ENCODE data around the gene ICOSLG. TPM values are rescaled to one million over a fixed set of nuclear protein-coding genes. Genes with fewer than 3 reads are reported as not detected.
"Not testable (repeated sequence)": the region's sequence is repeated elsewhere in the genome, so short reads cannot be mapped to it uniquely, and the experiment has no call there.

The ICOSLG gene
- total and polyA plus RNA-seq, 4 donors = 0.59 to 3.8 (median 2.3) TPM

DNA sequence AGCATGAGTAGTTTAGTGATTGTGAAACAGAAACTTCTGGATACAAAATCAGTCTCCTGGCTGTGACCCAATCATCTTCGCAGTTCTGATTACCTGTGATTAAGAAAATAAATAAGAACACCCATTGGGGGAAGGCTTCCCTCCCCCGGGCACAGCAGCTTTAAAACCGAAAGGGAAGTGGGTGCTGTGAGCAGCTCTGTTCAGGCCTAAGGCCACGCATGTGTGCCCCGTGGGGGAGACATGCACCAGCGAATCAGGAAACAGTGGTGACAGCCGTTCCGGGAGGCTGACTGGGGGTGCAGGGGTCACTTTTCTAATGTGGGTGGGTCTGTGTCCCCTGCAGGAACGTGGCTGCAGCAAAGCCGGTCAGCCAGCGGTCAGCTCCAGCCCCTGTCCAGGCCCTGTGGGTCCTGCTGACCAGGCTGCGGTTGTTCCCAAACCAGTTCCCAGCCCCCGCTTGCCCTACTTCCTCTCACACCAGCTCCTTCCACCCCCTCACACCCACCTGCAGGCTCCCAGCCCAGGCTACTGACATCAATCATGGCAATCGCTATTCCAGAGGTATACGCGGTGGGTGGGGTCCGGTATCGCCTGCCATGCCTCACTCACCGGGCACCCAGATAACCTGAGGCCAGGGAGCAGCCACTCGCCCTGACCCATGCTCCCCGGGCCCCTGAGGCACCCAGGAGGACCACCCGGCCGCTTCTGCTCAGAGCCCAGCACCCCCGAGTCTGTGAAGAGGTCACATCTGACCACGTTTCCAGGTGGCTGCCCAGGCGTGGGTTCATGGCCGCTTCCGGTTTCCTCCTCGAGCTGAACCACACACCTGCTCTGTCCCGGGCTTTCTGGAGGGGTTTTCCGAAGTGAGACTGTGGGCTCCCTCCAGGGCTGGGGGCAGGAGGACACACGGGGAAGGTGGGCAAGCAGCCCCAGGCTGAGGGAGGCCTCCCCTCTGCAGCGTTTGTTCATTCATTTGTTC, 33.8 kb downstream of the ICOSLG start:
- WGBS (ENCODE audit: insufficient coverage) = no CpG with 5 or more reads among the region's 33 CpGs
- not testable (repeated sequence) for H3K9me3 ChIP-seq (ENCODE audit: control insufficient read depth, insufficient read depth, low read length)

GRCh38 chr21:44206187-44206586, 34.6 kb downstream of the ICOSLG start:
- WGBS (ENCODE audit: insufficient coverage) = no CpG with 5 or more reads among the region's 24 CpGs

More for the DNA sequence above, 33.8 kb downstream of the ICOSLG start:
- not testable (repeated sequence) for H3K27ac ChIP-seq (ENCODE audit: low read depth, low read length); H3K4me3 ChIP-seq (ENCODE audit: low read depth, low read length); H3K4me1 ChIP-seq (ENCODE audit: control insufficient read depth, insufficient read depth, low read length); H3K36me3 ChIP-seq (ENCODE audit: control insufficient read depth, insufficient read depth, low read length); DNase-seq (ENCODE audit: low read depth in 4 of 6, low spot score in 6 of 6); H3K27me3 ChIP-seq (ENCODE audit: control insufficient read depth, insufficient read depth, low read length)

GRCh38 chr21:44202590-44203299, 38.0 kb downstream of the ICOSLG start:
- not testable (repeated sequence) for H3K4me3 ChIP-seq (ENCODE audit: low read depth, low read length); H3K9me3 ChIP-seq (ENCODE audit: control insufficient read depth, insufficient read depth, low read length); H3K4me1 ChIP-seq (ENCODE audit: control insufficient read depth, insufficient read depth, low read length); DNase-seq (ENCODE audit: low read depth in 4 of 6, low spot score in 6 of 6); H3K27me3 ChIP-seq (ENCODE audit: control insufficient read depth, insufficient read depth, low read length); H3K36me3 ChIP-seq (ENCODE audit: control insufficient read depth, insufficient read depth, low read length); H3K27ac ChIP-seq (ENCODE audit: low read depth, low read length)
- WGBS (ENCODE audit: insufficient coverage) = no CpG with 5 or more reads among the region's 30 CpGs

More at GRCh38 chr21:44206187-44206586, 34.6 kb downstream of the ICOSLG start:
- not testable (repeated sequence) for H3K9me3 ChIP-seq (ENCODE audit: control insufficient read depth, insufficient read depth, low read length); H3K36me3 ChIP-seq (ENCODE audit: control insufficient read depth, insufficient read depth, low read length); DNase-seq (ENCODE audit: low read depth in 4 of 6, low spot score in 6 of 6); H3K27ac ChIP-seq (ENCODE audit: low read depth, low read length); H3K4me1 ChIP-seq (ENCODE audit: control insufficient read depth, insufficient read depth, low read length); H3K4me3 ChIP-seq (ENCODE audit: low read depth, low read length); H3K27me3 ChIP-seq (ENCODE audit: control insufficient read depth, insufficient read depth, low read length)

DNA sequence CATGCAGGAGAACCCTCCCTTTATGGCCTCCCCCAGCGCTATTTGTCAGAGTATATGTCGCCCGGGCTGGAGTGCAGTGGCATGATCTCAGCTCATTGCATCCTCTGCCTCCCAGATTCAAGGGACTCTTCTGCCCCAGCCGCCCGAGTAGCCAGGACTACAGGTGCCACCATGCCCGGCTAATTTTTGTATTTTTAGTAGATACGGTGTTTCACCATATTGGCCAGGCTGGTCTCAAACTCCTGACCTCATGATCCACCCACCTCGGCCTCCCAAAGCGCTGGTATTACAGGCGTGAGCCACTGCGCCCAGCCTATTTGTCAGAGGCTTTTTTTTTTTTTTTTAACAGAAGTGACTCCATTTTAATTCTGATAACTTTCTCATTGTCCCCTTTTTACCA, 40.7 kb downstream of the ICOSLG start:
- not testable (repeated sequence) for H3K27ac ChIP-seq (ENCODE audit: low read depth, low read length); H3K4me1 ChIP-seq (ENCODE audit: control insufficient read depth, insufficient read depth, low read length); H3K4me3 ChIP-seq (ENCODE audit: low read depth, low read length); H3K9me3 ChIP-seq (ENCODE audit: control insufficient read depth, insufficient read depth, low read length); H3K27me3 ChIP-seq (ENCODE audit: control insufficient read depth, insufficient read depth, low read length); H3K36me3 ChIP-seq (ENCODE audit: control insufficient read depth, insufficient read depth, low read length)
- 91% methylated on average over 4 of the region's 11 CpGs for WGBS (ENCODE audit: insufficient coverage)
- peak in 1 of 6 donors; percentile 0 for DNase-seq (ENCODE audit: low read depth in 4 of 6, low spot score in 6 of 6)

DNA sequence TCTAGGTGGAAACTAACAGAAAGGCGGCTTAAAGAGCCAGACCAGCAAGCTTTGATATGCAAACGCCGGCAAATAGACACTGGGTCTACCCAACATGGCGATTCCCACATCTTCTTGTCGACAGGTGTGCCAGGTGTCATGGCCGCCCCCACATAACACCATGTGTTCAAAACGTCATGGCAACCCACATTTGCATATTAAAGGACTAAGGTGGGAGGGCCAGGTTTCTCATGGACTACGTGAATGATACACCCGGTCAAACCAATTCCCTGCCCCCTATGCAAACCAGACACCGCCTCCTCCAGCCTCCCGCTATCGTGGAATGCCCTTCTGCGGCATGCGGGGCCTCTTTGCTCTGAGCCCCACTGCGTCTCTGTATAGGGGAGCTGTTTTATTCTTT, 41.3 kb downstream of the ICOSLG start:
- Histone ChIP-seq H3K27me3 (ENCODE audit: control insufficient read depth, insufficient read depth, low read length) (no peaks in the 10 kb centered on the region), H3K4me3 (ENCODE audit: low read depth, low read length) (no peak overlapping the region), H3K27ac (ENCODE audit: low read depth, low read length) (no peak overlapping the region), H3K36me3 (ENCODE audit: control insufficient read depth, insufficient read depth, low read length) (no peaks in the 10 kb centered on the region), H3K4me1 (ENCODE audit: control insufficient read depth, insufficient read depth, low read length) (no peaks in the 10 kb centered on the region), H3K9me3 (ENCODE audit: control insufficient read depth, insufficient read depth, low read length) (no peaks in the 10 kb centered on the region)
- DNase-seq (ENCODE audit: low read depth in 4 of 6, low spot score in 6 of 6) = peak in 1 of 6 donors; percentile 0
- WGBS (ENCODE audit: insufficient coverage) = 100% methylated on average over 4 of the region's 15 CpGs

DNA sequence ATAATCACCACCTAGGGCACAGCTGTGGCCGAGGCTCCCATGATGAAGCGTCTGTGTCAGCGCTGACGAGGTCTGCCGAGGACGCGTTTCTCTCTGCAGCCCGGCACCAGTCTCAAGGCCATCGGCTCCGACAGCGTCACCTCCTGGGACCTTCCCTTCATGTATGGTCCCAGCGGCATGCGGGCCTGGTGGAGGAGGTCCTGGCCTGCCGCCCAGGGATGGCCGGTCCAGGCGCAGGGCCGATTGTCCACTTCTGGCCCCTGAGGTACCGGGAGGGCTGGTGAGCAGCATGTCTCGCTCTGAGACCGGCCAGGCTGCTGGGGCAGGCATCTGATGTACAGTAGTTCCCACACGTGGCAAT, 43.6 kb downstream of the ICOSLG start:
- WGBS (ENCODE audit: insufficient coverage) = no CpG with 5 or more reads among the region's 21 CpGs
- H3K4me3 ChIP-seq (ENCODE audit: low read depth, low read length); H3K27me3 ChIP-seq (ENCODE audit: control insufficient read depth, insufficient read depth, low read length); DNase-seq (ENCODE audit: low read depth in 4 of 6, low spot score in 6 of 6); H3K9me3 ChIP-seq (ENCODE audit: control insufficient read depth, insufficient read depth, low read length); H3K27ac ChIP-seq (ENCODE audit: low read depth, low read length); H3K36me3 ChIP-seq (ENCODE audit: control insufficient read depth, insufficient read depth, low read length); H3K4me1 ChIP-seq (ENCODE audit: control insufficient read depth, insufficient read depth, low read length): not testable (repeated sequence)

DNA sequence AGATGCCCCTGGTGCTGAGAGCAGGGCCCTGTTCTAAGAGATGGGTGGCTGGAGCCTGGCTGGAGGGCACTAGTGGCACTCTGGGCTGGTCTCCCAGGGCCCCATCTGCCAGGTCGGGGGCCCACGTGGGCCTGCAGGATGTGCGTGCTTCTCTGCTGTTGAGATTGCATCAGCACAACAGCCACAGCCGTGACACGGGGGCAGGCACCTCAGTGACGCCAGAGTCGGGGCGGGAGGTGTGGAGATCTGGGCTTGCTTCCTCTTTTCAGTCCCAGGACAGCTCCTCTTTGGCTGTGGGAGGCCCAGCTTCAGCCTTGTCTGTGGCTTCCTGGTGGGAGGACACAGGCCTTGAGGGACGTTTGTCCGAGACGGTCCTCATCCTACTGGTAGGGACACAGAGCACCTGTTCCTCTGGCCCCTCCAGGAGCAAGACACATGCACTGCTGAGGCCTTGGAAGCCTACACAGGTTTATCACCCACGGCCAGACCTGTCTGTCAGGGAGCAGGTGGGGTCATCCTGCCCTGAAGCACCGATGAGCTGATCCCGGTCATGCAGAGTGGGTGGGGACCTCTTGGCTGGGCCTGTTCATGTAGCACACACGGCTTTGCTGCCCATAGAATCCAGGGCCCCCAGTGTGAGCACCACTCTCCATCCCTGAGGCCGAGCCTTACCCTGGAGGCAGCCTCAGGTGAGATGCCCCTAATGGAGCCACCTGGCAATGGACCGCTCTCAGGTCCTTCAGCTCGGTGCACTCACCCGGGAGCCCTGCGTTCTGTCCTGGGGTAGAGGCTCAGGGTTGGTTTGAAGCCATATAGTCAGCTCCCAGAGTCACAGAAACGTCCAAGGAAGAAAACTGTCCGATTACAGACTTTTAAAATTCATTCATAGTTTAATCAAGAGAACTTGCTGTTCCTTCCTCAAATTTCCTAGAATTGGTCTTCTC, 44.3 kb downstream of the ICOSLG start:
- not testable (repeated sequence) for H3K36me3 ChIP-seq (ENCODE audit: control insufficient read depth, insufficient read depth, low read length); H3K27ac ChIP-seq (ENCODE audit: low read depth, low read length); H3K27me3 ChIP-seq (ENCODE audit: control insufficient read depth, insufficient read depth, low read length); H3K4me3 ChIP-seq (ENCODE audit: low read depth, low read length); H3K4me1 ChIP-seq (ENCODE audit: control insufficient read depth, insufficient read depth, low read length); H3K9me3 ChIP-seq (ENCODE audit: control insufficient read depth, insufficient read depth, low read length); DNase-seq (ENCODE audit: low read depth in 4 of 6, low spot score in 6 of 6)
- WGBS (ENCODE audit: insufficient coverage) = 87% methylated on average over 4 of the region's 22 CpGs

DNA sequence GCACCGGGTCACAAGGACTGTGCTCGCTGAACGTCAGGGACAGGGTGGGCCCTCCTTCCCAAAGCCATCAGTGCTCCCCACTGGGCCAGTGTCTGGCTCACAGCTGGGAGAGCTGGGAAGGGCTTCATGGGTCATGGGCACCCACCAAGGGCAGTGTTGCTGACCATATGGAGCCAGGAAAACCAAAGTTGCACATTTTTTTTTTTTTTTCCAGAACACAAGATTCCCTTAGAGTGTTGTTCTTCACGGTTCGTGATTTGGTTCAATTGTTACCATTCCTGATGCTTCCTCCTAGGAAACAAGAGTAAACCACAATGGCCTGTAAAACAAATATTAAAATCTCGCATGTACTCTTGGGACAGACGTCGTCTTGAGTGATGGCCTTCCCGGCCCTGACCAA, 45.9 kb downstream of the ICOSLG start:
- DNase-seq (ENCODE audit: low read depth in 4 of 6, low spot score in 6 of 6); H3K27me3 ChIP-seq (ENCODE audit: control insufficient read depth, insufficient read depth, low read length); H3K9me3 ChIP-seq (ENCODE audit: control insufficient read depth, insufficient read depth, low read length); H3K27ac ChIP-seq (ENCODE audit: low read depth, low read length); H3K4me1 ChIP-seq (ENCODE audit: control insufficient read depth, insufficient read depth, low read length); H3K4me3 ChIP-seq (ENCODE audit: low read depth, low read length); H3K36me3 ChIP-seq (ENCODE audit: control insufficient read depth, insufficient read depth, low read length): not testable (repeated sequence)
- WGBS (ENCODE audit: insufficient coverage) = no CpG with 5 or more reads among the region's 9 CpGs

DNA sequence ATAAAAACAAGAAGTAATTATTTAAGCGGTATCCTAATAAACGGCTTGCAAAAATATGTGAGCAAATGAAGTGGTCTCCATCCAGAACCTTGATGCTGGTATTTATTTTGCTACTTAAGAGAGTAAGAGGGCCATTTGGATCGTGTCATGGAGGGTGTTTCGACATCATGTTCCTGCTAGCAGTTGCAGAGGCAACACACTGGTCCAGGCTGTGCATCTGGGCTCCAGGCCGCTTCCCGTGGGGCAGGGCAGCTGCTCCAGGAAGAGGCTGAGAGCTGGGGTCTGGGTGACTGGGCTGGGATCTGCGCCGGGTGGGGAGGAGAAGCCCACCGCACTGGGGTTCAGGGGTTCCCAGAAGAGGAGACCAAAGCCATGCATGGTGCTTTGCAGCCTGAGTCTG, 46.3 kb downstream of the ICOSLG start:
- no CpG with 5 or more reads among the region's 9 CpGs for WGBS (ENCODE audit: insufficient coverage)
- DNase-seq (ENCODE audit: low read depth in 4 of 6, low spot score in 6 of 6); H3K4me3 ChIP-seq (ENCODE audit: low read depth, low read length); H3K4me1 ChIP-seq (ENCODE audit: control insufficient read depth, insufficient read depth, low read length); H3K27me3 ChIP-seq (ENCODE audit: control insufficient read depth, insufficient read depth, low read length); H3K36me3 ChIP-seq (ENCODE audit: control insufficient read depth, insufficient read depth, low read length); H3K9me3 ChIP-seq (ENCODE audit: control insufficient read depth, insufficient read depth, low read length); H3K27ac ChIP-seq (ENCODE audit: low read depth, low read length): not testable (repeated sequence)
